Mammary epithelial cell (primary cell): ENCODE data around the gene TCEAL9.

Experiments
- CTCF ChIP-seq, 2 donors: IDR thresholded peaks in 1 of 2; conservative IDR thresholded peaks in 1 of 2; 2 replicates each; pipeline ENCODE4 v1.5.1; 2011 to 2012; ENCODE audit warnings: inconsistent platforms in 2 of 2, low read length in 2 of 2, mild to moderate bottlenecking in 2 of 2, control low read depth in 1 of 2, low read depth in 1 of 2; ENCODE audit not compliant: insufficient read depth in 1 of 2; ENCODE audit errors: extremely low read depth in 1 of 2
- EZH2 ChIP-seq: IDR thresholded peaks from 2 replicates; pipeline ENCODE4 v1.6.1; 2012; ENCODE audit warnings: low read length, inconsistent platforms, borderline replicate concordance

GRCh38 chrX:103362474-103362873 lies 6.2 kb downstream of the TCEAL9 start:
- TF ChIP-seq EZH2, result no peak
- TF ChIP-seq CTCF (conservative IDR thresholded peaks at IDR 0.05 in 1 of 2, IDR thresholded peaks at IDR 0.05 in 1 of 2; ENCODE audit: extremely low read depth in 1 of 2, insufficient read depth in 1 of 2, low read depth in 1 of 2, low read length in 2 of 2), result no peak
